ENCODE data around the gene RD3L. TPM values are rescaled to one million over a fixed set of nuclear protein-coding genes. Genes with fewer than 3 reads are reported as not detected.
"Not testable (repeated sequence)": the region's sequence is repeated elsewhere in the genome, so short reads cannot be mapped to it uniquely, and the experiment has no call there.

Gene RD3L
- total RNA-seq, 1 experiment from 2014 or later = not detected

GRCh38 chr14:103980623-103981238, 38.4 kb upstream of the RD3L start:
- H3K4me1 ChIP-seq (ENCODE audit: control insufficient read depth in 1 of 2, insufficient read depth in 2 of 2, low read length in 2 of 2); H3K9me3 ChIP-seq (ENCODE audit: control insufficient read depth in 1 of 2, insufficient read depth in 1 of 2, low read depth in 1 of 2, low read length in 2 of 2); H3K4me2 ChIP-seq (ENCODE audit: low read length); H3K27ac ChIP-seq (ENCODE audit: low read depth, low read length); H2AFZ ChIP-seq (ENCODE audit: low read depth, low read length, poor library complexity, severe bottlenecking); H3K4me3 ChIP-seq (replicated peaks in 1 of 2; ENCODE audit: low read depth in 1 of 2, low read length in 2 of 2); BruUV-seq (replicated peaks); H3K9me2 ChIP-seq (ENCODE audit: insufficient read depth); H3K36me3 ChIP-seq (ENCODE audit: control insufficient read depth in 1 of 2, insufficient read depth in 2 of 2, low read length in 2 of 2); H4K20me1 ChIP-seq (ENCODE audit: insufficient read depth); RAD21 ChIA-PET (ENCODE audit: low non-redundant PET in 1 of 2, low total read pairs in 2 of 2, uncharacterized antibody in 2 of 2, unreplicated experiment in 2 of 2); H3K79me2 ChIP-seq (ENCODE audit: insufficient read depth, low read length); H3K9ac ChIP-seq (ENCODE audit: low read length); H3K27me3 ChIP-seq (ENCODE audit: insufficient read depth, low read length): not testable (repeated sequence)
- DNase-seq (ENCODE audit: low read depth, low spot score) = peak; percentile 18
- ChIA-PET POLR2A (interaction anchor here (1.1 to 1.2 kb wide), 2 partner anchors 60 to 172 kb away, joined by 3 to 4 read pairs; no protein-coding TSS in a partner anchor), CTCF (interaction anchor here (0.7 to 4.4 kb wide), 5 partner anchors 11 to 175 kb away, joined by 3 to 38 read pairs (median 3); no protein-coding TSS in a partner anchor)
- ATAC-seq = peak; percentile 68
- intact Hi-C loops (cut with micrococcal nuclease) = loop anchor here (1.0 to 2.0 kb wide), 2 partner anchors 172 to 408 kb away; no protein-coding TSS in a partner anchor
- TF ChIP-seq CTCF (IDR thresholded peaks at IDR 0.05 in 2 of 3, conservative IDR thresholded peaks at IDR 0.05 in 1 of 3; ENCODE audit: borderline replicate concordance in 1 of 3, insufficient read depth in 1 of 3, low read depth in 2 of 3, low read length in 2 of 3) (peak; percentile 43 to 59 (median 46); a peak in 5 of 6 replicates), RAD21 (IDR thresholded peaks at IDR 0.05; ENCODE audit: low read depth) (peak; percentile 78)

- Histone ChIP-seq H3K27ac (ENCODE audit: low read depth, low read length) (no peak overlapping the region), H4K20me1 (ENCODE audit: insufficient read depth) (no peaks in the 10 kb centered on the region)
- RAD21 ChIA-PET (ENCODE audit: low non-redundant PET in 1 of 2, low total read pairs in 2 of 2, uncharacterized antibody in 2 of 2, unreplicated experiment in 2 of 2) = no interaction called here
- no peak for TF ChIP-seq FOSL1 (IDR thresholded peaks at IDR 0.05; ENCODE audit: low read depth)
- TF ChIP-seq ATF3 (IDR thresholded peaks at IDR 0.05) = no peak
- no peak for TF ChIP-seq EZH2phosphoT487 (IDR thresholded peaks at IDR 0.05; ENCODE audit: borderline replicate concordance)
- no peak for TF ChIP-seq CTCF (IDR thresholded peaks at IDR 0.05 in 2 of 3, conservative IDR thresholded peaks at IDR 0.05 in 1 of 3; ENCODE audit: borderline replicate concordance in 1 of 3, insufficient read depth in 1 of 3, low read depth in 2 of 3, low read length in 2 of 3)
- no peak for TF ChIP-seq SIN3A (IDR thresholded peaks at IDR 0.05; ENCODE audit: low read depth)
- no peak for TF ChIP-seq SRF (IDR thresholded peaks at IDR 0.05; ENCODE audit: low read depth)
- TF ChIP-seq POLR2AphosphoS5 (IDR thresholded peaks at IDR 0.05; ENCODE audit: low read depth, low read length) = no peak
- TF ChIP-seq CEBPB (IDR thresholded peaks at IDR 0.05; ENCODE audit: low read depth) = no peak
- TF ChIP-seq EGR1 (IDR thresholded peaks at IDR 0.05; ENCODE audit: low read depth) = no peak
- TF ChIP-seq JUND (IDR thresholded peaks at IDR 0.05) = no peak
- TF ChIP-seq POLR2A (IDR thresholded peaks at IDR 0.05; ENCODE audit: borderline replicate concordance, extremely low read depth, insufficient read depth, insufficient read length) = no peak
Observed at GRCh38 chr14:103974575-103974974, 32.2 kb upstream of the RD3L start.

More at GRCh38 chr14:103974575-103974974, 32.2 kb upstream of the RD3L start:
- Histone ChIP-seq H3K9ac (ENCODE audit: low read length) (no peak overlapping the region), H3K27me3 (ENCODE audit: insufficient read depth, low read length) (no peaks in the 10 kb centered on the region), H3K9me2 (ENCODE audit: insufficient read depth) (no peaks in the 10 kb centered on the region), H3K4me1 (ENCODE audit: control insufficient read depth in 1 of 2, insufficient read depth in 2 of 2, low read length in 2 of 2) (no peaks in the 10 kb centered on the region; a peak in 1 of 4 replicates), H3K79me2 (ENCODE audit: insufficient read depth, low read length) (no peaks in the 10 kb centered on the region), H2AFZ (ENCODE audit: low read depth, low read length, poor library complexity, severe bottlenecking) (no peak overlapping the region), H3K4me2 (ENCODE audit: low read length) (no peak overlapping the region), H3K4me3 (replicated peaks in 1 of 2; ENCODE audit: low read depth in 1 of 2, low read length in 2 of 2) (no peak overlapping the region), H3K9me3 (ENCODE audit: control insufficient read depth in 1 of 2, insufficient read depth in 1 of 2, low read depth in 1 of 2, low read length in 2 of 2) (no peaks in the 10 kb centered on the region), H3K36me3 (ENCODE audit: control insufficient read depth in 1 of 2, insufficient read depth in 2 of 2, low read length in 2 of 2) (no peaks in the 10 kb centered on the region)
- CTCF ChIA-PET = no interaction called here
- intact Hi-C loops (cut with micrococcal nuclease) = no loop called here
- BruUV-seq (replicated peaks) = no TSS peak
- DNase-seq (ENCODE audit: low read depth, low spot score) (no peak), ATAC-seq (no peak)
- POLR2A ChIA-PET = no interaction called here
